ENCODE measurements around the gene SDE2.

DNA sequence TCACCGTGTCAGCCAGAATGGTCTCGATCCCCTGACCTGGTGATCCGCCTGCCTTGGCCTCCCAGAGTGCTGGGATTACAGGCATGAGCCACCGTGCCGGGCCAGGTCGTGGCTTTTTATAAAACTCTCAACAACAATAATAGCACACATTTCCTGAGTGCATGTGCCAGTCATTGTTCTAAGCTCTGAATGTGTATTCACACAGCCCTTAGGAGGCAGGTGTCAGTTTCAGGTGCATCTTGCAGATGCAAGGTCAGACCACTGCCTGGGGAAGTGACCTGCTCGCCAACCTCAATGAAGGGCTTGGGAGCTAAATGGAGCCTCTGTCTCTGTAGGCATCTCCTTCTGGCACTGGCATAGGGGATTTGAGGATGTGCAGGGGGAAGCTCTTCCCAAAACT, 56.6 kb downstream of the SDE2 start:
- no peak for TF ChIP-seq POLR2A (IDR thresholded peaks at IDR 0.05)
- TF ChIP-seq, protein P1, sequence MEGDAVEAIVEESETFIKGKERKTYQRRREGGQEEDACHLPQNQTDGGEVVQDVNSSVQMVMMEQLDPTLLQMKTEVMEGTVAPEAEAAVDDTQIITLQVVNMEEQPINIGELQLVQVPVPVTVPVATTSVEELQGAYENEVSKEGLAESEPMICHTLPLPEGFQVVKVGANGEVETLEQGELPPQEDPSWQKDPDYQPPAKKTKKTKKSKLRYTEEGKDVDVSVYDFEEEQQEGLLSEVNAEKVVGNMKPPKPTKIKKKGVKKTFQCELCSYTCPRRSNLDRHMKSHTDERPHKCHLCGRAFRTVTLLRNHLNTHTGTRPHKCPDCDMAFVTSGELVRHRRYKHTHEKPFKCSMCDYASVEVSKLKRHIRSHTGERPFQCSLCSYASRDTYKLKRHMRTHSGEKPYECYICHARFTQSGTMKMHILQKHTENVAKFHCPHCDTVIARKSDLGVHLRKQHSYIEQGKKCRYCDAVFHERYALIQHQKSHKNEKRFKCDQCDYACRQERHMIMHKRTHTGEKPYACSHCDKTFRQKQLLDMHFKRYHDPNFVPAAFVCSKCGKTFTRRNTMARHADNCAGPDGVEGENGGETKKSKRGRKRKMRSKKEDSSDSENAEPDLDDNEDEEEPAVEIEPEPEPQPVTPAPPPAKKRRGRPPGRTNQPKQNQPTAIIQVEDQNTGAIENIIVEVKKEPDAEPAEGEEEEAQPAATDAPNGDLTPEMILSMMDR (IDR thresholded peaks at IDR 0.05) = no peak

All from right lobe of liver (tissue), 4 donors.